ENCODE measurements around the gene BRIP1.
"Not testable (repeated sequence)": the region's sequence is repeated elsewhere in the genome, so short reads cannot be mapped to it uniquely, and the experiment has no call there.

Gene BRIP1

GRCh38 chr17:61862975-61863800, at the start of gene BRIP1:
Gene BRIP1, minus strand, starts transcription at chr17:61863528. Its CDS starts 1,989 bp downstream, at chr17:61861539.
- DNase-seq: peak; percentile 89

GRCh38 chr17:61908292-61909037, 45.1 kb upstream of the BRIP1 start:
- DNase-seq: no peak

- DNase-seq: no peak
These were observed 44.0 kb upstream of the BRIP1 start for GRCh38 chr17:61907361-61907760.

- no peak for DNase-seq
These were observed 40.9 kb upstream of the BRIP1 start for GRCh38 chr17:61904094-61904710.

- DNase-seq: no peak
These were observed 39.9 kb upstream of the BRIP1 start for GRCh38 chr17:61903251-61903650.

GRCh38 chr17:61897548-61898180, 34.3 kb upstream of the BRIP1 start:
- DNase-seq: no peak

- DNase-seq: no peak
These were observed 32.1 kb upstream of the BRIP1 start for GRCh38 chr17:61895391-61895790.

- not testable (repeated sequence) for DNase-seq
These were observed 31.0 kb upstream of the BRIP1 start for GRCh38 chr17:61894310-61894709.

GRCh38 chr17:61887733-61888132, 24.4 kb upstream of the BRIP1 start:
- not testable (repeated sequence) for DNase-seq

- not testable (repeated sequence) for DNase-seq
These were observed 22.5 kb upstream of the BRIP1 start for GRCh38 chr17:61885865-61886264.

- DNase-seq: no peak
These were observed 21.5 kb upstream of the BRIP1 start for GRCh38 chr17:61884864-61885263.

GRCh38 chr17:61880589-61881102, 17.3 kb upstream of the BRIP1 start:
- DNase-seq: no peak

GRCh38 chr17:61878984-61879612, 15.8 kb upstream of the BRIP1 start:
- DNase-seq: no peak

GRCh38 chr17:61878520-61878919, 15.2 kb upstream of the BRIP1 start:
- DNase-seq: no peak

- DNase-seq: no peak
These were observed 14.5 kb upstream of the BRIP1 start for GRCh38 chr17:61877837-61878236.

- no peak for DNase-seq
These were observed 12.5 kb upstream of the BRIP1 start for GRCh38 chr17:61875804-61876203.

- no peak for DNase-seq
These were observed 12.0 kb upstream of the BRIP1 start for GRCh38 chr17:61875285-61875684.

GRCh38 chr17:61874075-61874474, 10.7 kb upstream of the BRIP1 start:
- DNase-seq: no peak

GRCh38 chr17:61872099-61872498, 8.8 kb upstream of the BRIP1 start:
- no peak for DNase-seq

- no peak for DNase-seq
These were observed 5.8 kb upstream of the BRIP1 start for GRCh38 chr17:61869138-61869537.

GRCh38 chr17:61868074-61868473, 4.7 kb upstream of the BRIP1 start:
- no peak for DNase-seq

- DNase-seq: no peak
These were observed 3.7 kb upstream of the BRIP1 start for GRCh38 chr17:61867033-61867432.

GRCh38 chr17:61863801-61864126, 436 bp upstream of the BRIP1 start:
- peak; percentile 59 for DNase-seq

All from NCI-H1694 treated with DMSO at 0.1 percent for 48 hours (cell line).